Nephron (organoid): ENCODE data around the gene TMEM169.

Experiments used
- H3K27ac Mint-ChIP-seq, 3 experiments: 2 replicates each; pipeline ENCODE4 v1.8.0; 2020; ENCODE audit warnings: mixed read lengths in 3 of 3, mild to moderate bottlenecking in 2 of 3, moderate library complexity in 1 of 3
- H3K27me3 Mint-ChIP-seq: 2 replicates; pipeline ENCODE4 v1.8.0; 2021; ENCODE audit warnings: low read depth, mild to moderate bottlenecking, moderate library complexity, mixed read lengths
- H3K36me3 Mint-ChIP-seq: 2 replicates; pipeline ENCODE4 v1.8.0; 2020; ENCODE audit warnings: low read depth, mixed read lengths
- H3K4me1 Mint-ChIP-seq: 2 replicates; pipeline ENCODE4 v1.8.0; 2020; ENCODE audit warnings: mixed read lengths
- H3K4me3 Mint-ChIP-seq, 3 experiments: 2 replicates each; pipeline ENCODE4 v1.8.0; 2020; ENCODE audit warnings: mild to moderate bottlenecking in 3 of 3, mixed read lengths in 3 of 3, moderate library complexity in 2 of 3
- H3K9me3 Mint-ChIP-seq: 2 replicates; pipeline ENCODE4 v1.8.0; 2020; ENCODE audit warnings: mixed read lengths
- CTCF ChIP-seq, 3 experiments: fragments of 200-600 bp; sonication (generic); IDR thresholded peaks; one replicate each; pipeline ENCODE4 v1.5.0; 2021; ENCODE audit warnings: antibody characterized with exemption in 3 of 3; ENCODE audit not compliant: unreplicated experiment in 3 of 3

Gene TMEM169

GRCh38 chr2:216086207-216086893 lies 4.6 kb downstream of the TMEM169 start:
- H3K4me1 Mint-ChIP-seq, result peaks cover 40% of the 10 kb centered on the region

GRCh38 chr2:216090369-216090786 lies 8.7 kb downstream of the TMEM169 start:
- H3K27me3 Mint-ChIP-seq, result peaks cover 3% of the 10 kb centered on the region
- no peak overlapping the region for H3K27ac Mint-ChIP-seq
- peaks cover 5% of the 10 kb centered on the region for H3K4me1 Mint-ChIP-seq
- H3K4me3 Mint-ChIP-seq, result no peak overlapping the region
- no peak for TF ChIP-seq CTCF (IDR thresholded peaks at IDR 0.05; ENCODE audit: unreplicated experiment in 3 of 3)
- H3K36me3 Mint-ChIP-seq, result peaks cover 4% of the 10 kb centered on the region
- H3K9me3 Mint-ChIP-seq, result no peaks in the 10 kb centered on the region

More at GRCh38 chr2:216086207-216086893, 4.6 kb downstream of the TMEM169 start:
- H3K27me3 Mint-ChIP-seq, result peaks cover 12% of the 10 kb centered on the region
- peaks cover 4% of the 10 kb centered on the region for H3K36me3 Mint-ChIP-seq
- H3K27ac Mint-ChIP-seq, result peak overlapping the region; percentile 17 to 62 (median 28)
- H3K4me3 Mint-ChIP-seq, result no peak overlapping the region
- no peak for TF ChIP-seq CTCF (IDR thresholded peaks at IDR 0.05; ENCODE audit: unreplicated experiment in 3 of 3)
- H3K9me3 Mint-ChIP-seq, result no peaks in the 10 kb centered on the region

GRCh38 chr2:216092646-216093045 lies 10.9 kb downstream of the TMEM169 start:
- no peak for TF ChIP-seq CTCF (IDR thresholded peaks at IDR 0.05; ENCODE audit: unreplicated experiment in 3 of 3)
- Mint-ChIP-seq H3K27me3 (peaks cover 3% of the 10 kb centered on the region), H3K36me3 (peaks cover 8% of the 10 kb centered on the region), H3K4me1 (no peaks in the 10 kb centered on the region), H3K4me3 (no peak overlapping the region), H3K9me3 (no peaks in the 10 kb centered on the region), H3K27ac (peak overlapping the region in 1 of 3 experiments; percentile 34)

- Mint-ChIP-seq H3K27me3 (peaks cover 3% of the 10 kb centered on the region), H3K9me3 (no peaks in the 10 kb centered on the region), H3K4me1 (no peaks in the 10 kb centered on the region), H3K4me3 (no peak overlapping the region), H3K36me3 (peaks cover 6% of the 10 kb centered on the region), H3K27ac (no peak overlapping the region)
- TF ChIP-seq CTCF (IDR thresholded peaks at IDR 0.05; ENCODE audit: unreplicated experiment in 3 of 3), result no peak
Measured at GRCh38 chr2:216094701-216095100, 13.0 kb downstream of the TMEM169 start.

- no peak overlapping the region for H3K4me3 Mint-ChIP-seq
- no peak for TF ChIP-seq CTCF (IDR thresholded peaks at IDR 0.05; ENCODE audit: unreplicated experiment in 3 of 3)
- H3K27me3 Mint-ChIP-seq, result no peaks in the 10 kb centered on the region
- no peaks in the 10 kb centered on the region for H3K9me3 Mint-ChIP-seq
- H3K4me1 Mint-ChIP-seq, result no peaks in the 10 kb centered on the region
- H3K36me3 Mint-ChIP-seq, result peaks cover 17% of the 10 kb centered on the region
- no peak overlapping the region for H3K27ac Mint-ChIP-seq
Measured at GRCh38 chr2:216098421-216099334, 17.0 kb downstream of the TMEM169 start.
